ENCODE measurements around the gene FADS1. TPM values are rescaled to one million over a fixed set of nuclear protein-coding genes. Genes with fewer than 3 reads are reported as not detected.

The FADS1 gene
- 10 to 100 TPM; 38.1 to 47.0 (median 41.5) TPM for polyA plus RNA-seq (ENCODE audit: insufficient read length in 4 of 4)

DNA sequence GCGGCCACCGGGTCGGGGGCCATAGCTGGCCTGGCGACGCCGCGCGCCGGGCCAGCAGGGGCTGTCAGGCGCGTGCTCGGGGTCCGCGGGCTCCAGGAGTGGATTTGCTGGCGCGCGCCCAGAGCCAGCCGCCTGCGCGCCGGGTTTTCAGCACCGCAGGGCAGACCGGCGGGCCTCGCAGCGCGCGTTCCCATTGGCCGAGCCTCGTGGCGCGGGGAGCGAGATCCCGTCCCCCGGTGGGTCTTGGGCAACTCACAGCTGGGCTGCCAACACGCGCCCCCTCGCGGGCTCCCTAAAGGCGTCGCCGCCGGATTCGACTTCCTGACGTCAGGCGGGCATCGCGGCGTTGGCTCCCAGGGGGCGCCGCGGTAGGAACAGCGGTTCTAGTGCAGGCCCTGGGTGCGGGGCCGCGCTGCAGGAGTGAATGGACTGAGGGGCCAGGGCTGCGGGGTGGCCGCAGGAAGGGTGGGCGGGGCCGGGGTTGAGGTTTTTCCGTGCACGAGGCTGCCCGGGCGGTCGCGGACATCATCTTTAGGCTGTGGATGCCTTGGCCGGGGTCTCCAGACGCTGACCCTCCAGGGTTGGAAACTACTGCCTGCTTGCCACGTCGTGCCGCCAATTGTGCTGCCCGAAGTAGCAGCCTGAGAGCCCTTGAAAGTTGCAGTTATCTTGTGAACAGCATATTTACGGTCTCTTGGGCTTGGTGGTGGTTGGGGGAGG is at the start of gene FADS1:
FADS1 (minus strand) TSS at position 268 of the 720 bp plus-strand sequence; CDS start at position 194, 74 bp downstream.
- peak in 3 of 4 donors; percentile 81 to 84 (median 83) for DNase-seq (ENCODE audit: low read depth in 4 of 4, low spot score in 3 of 4)

DNA sequence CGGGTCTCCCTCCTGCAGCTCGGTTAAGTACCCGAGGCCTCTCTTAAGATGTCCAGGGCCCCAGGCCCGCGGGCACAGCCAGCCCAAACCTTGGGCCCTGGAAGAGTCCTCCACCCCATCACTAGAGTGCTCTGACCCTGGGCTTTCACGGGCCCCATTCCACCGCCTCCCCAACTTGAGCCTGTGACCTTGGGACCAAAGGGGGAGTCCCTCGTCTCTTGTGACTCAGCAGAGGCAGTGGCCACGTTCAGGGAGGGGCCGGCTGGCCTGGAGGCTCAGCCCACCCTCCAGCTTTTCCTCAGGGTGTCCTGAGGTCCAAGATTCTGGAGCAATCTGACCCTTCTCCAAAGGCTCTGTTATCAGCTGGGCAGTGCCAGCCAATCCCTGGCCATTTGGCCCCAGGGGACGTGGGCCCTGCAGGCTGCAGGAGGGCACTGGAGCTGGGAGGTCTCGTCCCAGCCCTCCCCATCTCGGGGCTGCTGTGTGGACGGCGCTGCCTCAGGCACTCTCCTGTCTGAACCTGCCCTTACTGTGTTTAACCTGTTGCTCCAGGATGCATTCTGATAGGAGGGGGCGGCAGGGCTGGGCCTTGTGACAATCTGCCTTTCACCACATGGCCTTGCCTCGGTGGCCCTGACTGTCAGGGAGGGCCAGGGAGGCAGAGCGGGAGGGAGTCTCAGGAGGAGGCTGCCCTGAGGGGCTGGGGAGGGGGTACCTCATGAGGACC is 49.6 kb upstream of the FADS1 start:
- no peak for DNase-seq (ENCODE audit: low read depth in 4 of 4, low spot score in 3 of 4)

DNA sequence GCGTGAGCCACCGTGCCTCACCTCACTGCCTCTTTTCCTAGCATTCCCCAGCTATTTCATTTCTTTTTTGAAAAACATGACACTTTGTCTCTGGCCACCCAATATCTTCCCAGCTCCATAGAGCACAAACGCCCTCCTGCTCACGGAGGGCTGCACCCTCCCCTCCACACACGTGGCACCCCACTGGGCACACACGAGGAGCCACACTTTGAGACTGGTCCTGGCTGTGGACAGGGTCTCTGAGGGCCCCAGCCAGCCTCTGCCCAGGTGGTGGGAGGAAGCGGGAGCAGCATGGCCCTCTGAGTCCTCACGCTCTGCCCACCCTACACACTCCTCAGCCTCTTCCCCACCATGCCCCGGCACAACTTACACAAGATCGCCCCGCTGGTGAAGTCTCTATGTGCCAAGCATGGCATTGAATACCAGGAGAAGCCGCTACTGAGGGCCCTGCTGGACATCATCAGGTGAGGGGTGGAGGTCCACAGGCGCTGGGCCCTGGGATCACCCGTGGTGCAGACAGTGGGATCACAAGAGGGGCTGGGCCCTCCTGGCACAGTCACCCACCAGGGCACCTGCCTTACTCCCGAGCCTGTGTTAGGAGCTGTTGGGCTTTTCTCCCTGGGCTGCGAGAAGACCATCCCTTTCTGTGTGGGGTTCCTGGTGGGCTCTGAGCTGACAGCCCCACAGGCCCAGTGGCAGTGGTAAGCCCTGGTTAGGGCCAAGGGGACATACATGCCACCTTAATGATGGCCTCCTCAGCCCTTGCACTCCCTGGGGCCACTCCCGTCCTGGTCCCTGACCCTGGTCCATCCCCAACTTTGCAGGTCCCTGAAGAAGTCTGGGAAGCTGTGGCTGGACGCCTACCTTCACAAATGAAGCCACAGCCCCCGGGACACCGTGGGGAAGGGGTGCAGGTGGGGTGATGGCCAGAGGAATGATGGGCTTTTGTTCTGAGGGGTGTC is 48.3 kb upstream of the FADS1 start:
- DNase-seq (ENCODE audit: low read depth in 4 of 4, low spot score in 3 of 4): no peak

DNA sequence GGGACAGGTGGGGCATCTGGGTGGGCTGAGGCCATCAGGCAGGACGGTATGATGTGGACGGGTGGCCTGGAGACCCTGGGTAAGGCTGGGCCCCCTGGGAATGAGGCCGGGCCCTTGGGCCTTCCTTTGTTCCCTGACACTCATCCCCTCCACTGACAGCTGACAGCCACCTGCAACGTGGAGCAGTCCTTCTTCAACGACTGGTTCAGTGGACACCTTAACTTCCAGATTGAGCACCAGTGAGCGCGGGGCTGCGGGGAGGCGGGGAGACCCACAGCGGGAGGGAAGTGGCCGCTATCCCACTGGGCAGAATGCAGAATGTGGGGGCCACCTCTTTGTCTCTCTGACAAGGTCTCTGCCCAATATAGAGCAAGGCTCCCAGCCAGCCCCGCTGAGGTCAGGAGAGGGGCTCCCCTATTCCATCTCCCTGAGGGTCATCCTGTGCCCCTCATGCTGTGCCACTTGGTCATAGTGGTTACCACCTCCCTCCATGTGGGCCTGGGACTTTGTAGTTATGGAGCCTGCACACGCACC is 46.8 kb upstream of the FADS1 start:
- DNase-seq (ENCODE audit: low read depth in 4 of 4, low spot score in 3 of 4): no peak

DNA sequence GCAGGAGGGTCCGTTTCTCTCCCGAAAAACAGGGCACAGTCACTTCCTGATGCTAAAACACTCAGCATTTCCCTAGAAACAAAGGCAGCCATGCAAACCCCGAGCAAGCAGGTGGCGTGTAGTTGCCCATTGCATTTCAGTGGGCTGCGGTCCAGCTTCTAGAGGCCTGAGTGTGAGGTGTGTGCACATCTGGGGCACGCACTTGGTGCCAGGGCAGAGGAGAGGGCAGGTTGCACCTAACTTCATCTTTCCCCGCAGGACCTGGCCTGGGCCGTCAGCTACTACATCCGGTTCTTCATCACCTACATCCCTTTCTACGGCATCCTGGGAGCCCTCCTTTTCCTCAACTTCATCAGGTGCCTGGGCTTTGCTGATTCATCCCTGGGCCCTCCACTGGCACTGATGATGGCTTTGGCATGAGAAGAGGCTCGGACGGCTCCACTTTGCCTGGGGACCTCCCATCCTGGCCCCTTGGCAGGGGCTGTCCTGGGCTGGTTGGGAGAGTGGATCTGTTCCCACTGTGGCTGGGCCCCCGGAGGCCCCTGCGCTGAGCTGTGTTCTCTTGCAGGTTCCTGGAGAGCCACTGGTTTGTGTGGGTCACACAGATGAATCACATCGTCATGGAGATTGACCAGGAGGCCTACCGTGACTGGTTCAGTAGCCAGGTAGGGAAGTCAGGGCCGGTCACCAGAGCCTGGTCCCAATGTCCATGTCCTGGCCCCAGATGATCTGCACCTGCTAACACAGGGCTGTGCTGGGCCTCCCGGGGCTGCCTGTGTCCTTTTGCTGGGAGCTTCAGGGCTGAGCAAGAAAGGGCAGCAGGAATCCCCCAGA is 46.1 kb upstream of the FADS1 start:
- DNase-seq (ENCODE audit: low read depth in 4 of 4, low spot score in 3 of 4): no peak

DNA sequence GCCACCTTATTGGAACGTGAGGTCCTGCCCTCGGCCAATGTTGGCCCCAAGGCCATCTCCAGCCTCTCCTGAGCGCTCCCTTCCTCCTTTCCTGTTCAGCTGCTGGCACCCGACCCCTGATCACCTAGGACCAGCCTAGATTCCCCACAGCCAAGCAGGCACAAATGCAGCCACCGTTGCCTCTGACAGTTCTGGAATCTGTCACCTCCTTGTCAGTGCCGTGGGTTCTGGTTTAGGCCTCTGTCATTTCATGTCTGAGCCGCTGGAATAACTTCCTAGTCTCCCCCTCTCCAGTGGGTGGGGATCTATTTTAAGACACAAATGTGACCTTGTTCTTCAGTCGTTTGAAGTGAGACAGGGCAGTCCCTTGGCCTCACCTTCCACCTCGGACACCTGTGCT is 44.8 kb upstream of the FADS1 start:
- DNase-seq (ENCODE audit: low read depth in 4 of 4, low spot score in 3 of 4): no peak

DNA sequence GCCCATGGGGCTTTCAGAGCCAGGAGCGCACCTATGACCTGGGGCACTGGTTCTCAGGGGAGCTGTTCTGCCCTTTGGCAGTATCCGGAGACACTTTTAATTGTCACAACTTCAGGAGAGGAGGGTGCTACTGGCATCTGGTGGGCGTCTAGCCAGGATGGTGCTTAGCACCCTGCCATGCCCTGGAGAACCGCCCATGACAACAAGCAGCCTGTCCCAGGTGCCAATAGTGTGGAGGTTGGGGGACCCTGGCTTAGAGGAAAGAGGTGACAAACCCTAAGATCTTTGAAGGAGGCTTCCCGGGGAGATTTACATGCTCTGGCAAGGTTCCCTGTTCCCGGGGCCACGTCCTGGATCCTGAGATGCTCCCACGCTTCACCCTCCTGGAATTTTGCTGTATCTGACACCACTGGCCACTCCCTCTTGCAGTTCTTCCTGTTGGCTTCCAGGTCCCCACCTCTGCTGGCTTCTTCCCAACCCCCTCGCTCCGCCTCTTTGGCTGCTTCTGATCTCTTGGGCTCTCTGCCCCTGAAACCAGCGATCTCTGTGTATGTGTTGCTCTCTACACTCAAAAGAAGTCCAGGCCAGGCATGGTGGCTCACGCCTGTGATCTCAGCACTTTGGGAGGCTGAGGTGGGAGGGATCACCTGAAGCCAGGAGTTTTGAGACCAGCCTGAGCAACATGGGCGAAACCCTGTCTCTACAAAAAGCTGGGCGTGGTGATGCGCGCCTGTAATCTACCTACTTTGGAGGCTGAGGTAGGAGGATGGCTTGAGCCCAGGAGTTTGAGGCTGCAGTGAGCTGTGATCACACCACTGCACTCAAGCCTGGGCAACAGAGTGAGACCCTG is 43.5 kb upstream of the FADS1 start:
- no peak for DNase-seq (ENCODE audit: low read depth in 4 of 4, low spot score in 3 of 4)

DNA sequence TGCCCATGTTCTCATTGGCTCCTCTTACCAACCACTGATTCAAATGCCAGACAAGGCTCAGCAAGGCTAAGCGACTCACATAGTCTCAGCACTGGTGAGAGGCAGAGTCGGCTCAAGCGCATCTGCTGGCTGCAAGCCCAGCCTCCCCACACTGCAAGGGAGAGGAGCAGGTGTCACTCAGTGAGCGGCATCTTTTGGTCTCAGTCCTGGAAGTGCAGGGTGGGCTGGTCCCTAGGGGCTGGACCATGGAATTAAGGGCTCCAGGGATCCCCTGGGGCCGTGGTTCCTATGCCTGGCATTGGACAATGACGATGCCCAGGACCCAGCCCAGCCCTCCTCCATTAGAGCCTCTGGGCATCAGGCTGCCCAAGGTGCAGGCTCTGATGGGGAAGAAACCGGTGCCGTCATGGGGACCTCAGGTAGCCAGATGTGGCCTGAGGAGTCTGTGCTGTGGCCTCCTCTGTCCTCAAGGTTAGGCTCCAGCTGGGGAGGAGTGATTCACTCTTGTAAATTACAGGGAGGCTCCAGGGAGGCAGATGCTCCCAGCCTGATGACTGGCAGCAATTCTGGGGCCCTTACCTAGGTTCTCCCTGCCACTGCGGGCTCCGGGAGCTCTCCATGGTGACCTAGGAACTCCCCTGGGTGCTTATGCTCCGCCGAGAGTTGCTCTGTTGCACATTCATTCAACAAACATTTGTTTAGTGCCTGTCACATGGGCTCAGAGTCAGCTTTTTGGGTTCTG is 39.3 kb upstream of the FADS1 start:
- no peak for DNase-seq (ENCODE audit: low read depth in 4 of 4, low spot score in 3 of 4)

DNA sequence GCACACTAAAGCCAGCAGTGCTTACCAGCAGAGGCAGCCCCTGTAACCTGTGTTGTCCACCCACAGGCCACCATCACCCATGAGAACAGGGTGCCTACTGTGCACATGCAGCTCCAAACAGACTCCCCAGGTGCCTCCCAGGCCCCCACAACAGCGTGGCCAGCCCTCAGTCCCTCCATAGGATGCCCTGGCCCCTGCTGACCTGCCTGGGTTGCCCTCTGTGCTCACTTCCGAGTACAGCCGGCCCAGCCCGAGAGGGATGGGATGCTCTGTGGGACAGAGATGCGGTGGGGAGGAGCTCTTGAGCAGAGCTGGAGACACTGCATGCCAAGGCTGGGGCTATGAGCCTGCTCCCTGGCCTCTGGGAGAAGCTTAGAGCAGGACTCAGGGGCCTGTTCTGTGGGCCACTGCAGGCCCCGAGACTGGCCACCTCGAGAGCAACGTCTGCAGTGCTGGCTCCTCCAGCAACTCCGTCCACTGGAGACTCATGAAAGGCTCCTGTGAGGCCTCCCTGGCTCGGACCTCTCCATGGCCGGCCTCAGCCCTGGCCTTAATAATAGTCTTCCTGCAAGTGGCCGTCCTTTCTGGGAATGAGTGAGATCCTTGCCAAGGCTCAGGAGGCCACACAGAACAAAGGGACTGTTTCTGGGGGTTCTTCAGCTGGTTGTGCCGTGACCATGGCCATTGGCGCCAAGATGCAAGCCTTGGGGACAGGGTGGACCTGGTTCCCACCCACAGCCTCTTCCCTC is 38.3 kb upstream of the FADS1 start:
- DNase-seq (ENCODE audit: low read depth in 4 of 4, low spot score in 3 of 4): no peak

DNA sequence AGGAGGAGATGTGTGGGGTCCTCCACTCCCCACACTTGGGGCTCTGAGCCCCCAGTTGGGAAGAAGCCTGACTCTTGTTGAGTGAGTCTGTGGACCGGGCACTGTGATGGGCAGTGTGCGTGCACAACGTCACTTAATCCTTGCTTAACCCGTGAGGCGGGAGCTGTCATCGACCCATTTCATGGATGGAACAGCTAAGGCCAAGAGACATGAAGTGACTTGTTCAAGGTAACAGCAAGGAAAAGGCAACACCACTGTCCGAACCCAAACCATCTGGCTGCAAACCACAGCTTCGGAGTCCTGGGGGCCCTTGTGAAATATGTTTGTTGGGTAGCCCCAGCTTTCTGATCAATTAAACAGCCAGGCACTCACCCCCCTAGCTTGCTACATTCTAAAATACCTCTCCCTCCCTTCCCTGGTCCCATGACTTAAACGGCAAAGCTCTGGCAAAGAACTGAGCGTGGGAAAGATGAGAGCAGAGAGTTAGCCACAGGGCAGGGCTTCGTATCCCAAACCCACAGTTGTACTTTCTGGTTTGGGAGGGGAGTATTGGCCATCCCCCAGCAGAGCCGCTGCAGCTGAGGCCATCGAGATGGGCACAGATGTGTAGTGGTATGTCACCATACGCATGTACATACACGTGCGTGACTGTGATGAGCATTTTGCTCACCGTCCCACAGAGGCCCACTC is 37.5 kb upstream of the FADS1 start:
- no peak for DNase-seq (ENCODE audit: low read depth in 4 of 4, low spot score in 3 of 4)

DNA sequence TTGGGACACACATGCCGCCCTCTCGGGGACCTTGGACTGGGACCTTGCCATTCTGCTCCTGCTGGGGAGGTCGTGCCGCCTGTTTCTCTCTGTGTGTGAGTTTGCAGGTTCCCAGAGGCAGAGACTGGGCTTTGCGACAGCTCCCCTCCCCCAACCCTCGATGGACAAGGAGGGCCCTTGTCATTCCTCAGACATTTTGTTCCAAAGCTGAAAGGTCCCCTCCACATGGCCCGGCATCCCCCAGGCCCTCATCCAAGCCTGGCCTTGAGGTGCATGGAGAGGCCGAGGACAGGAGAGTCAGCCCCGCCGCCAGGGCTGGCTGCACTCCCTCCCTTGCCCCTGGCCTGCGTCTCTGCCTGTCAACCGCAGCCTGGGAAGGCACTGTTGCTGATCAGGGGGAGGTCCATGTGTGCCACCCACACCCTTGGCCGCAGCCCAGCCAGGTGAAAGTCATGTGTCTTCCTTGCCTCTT is 36.9 kb upstream of the FADS1 start:
- no peak for DNase-seq (ENCODE audit: low read depth in 4 of 4, low spot score in 3 of 4)

DNA sequence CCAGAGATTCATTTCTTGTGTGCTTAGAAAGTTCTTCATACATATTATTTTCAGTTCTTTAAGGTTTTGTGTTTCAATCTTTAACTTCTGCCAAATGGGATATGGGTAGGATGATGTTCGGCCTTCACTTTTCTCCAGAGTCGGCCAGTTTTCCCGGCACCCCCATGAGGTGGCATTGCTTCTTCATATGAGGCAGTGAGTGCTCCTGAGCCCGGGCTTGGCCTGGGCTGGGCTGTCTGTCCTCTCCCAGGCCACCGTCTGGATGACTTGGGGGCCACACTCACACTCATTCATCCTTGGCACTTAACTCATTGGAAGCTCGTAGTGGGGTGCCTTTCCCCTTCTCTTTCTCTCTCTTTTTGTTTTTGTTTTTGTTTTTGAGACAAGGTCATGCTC is 35.1 kb upstream of the FADS1 start:
- DNase-seq (ENCODE audit: low read depth in 4 of 4, low spot score in 3 of 4): no peak

DNA sequence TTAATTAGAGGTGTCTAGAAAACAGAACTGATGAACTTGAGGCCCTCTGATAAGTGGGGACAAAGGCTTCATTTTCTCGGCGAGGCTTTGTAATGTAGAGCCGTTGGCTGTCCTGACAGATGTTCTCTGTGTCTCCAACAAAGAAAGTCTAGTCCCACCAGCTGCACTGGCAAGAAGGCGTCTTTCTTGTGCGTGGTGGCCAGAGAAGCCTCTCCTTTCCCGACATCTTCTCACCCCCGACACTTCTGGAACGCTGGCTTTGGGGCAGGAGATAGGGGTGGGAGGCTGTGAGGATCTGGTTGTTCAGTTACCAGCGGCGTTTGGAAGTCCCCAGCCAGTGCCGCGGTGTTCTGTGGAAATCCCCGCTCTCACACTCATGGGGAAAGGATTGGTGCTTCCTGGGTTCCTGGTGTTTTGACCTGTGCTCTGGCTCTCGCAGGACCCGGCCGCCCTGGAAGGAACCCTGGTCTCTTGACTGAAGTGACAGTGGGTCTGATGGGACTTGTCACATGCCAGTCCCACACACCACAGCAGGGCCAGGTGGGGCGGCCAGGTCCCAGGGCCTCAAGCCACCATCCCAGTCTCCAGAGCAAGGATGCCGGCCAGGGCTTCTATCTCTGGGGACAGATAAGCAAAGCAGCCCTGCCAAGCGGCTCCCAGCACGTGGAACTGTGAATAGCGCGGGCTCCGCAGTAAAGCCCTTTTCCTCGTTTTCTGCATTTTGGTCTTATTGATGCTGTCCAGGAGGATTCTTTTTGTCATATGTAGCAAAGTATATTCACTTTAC is 34.5 kb upstream of the FADS1 start:
- no peak for DNase-seq (ENCODE audit: low read depth in 4 of 4, low spot score in 3 of 4)

DNA sequence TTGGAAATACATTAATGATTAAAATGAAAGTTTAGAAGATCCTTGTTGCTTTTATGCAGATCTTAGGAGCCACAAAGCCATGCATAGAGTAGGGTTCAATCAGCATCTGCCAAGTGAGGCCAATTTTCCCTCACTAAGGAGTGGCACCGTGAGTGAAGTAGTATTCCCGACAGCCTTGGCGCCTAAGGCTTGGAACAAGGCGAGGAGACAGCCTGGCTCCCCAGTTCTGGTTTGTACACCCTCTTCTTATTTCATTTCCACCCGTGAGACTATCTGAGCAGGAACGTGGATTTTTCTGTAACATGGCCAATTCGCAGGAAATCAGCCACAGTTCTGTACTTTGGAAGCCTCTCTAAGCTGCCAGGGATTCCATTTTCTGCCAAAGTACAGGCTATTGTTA is 33.9 kb upstream of the FADS1 start:
- no peak for DNase-seq (ENCODE audit: low read depth in 4 of 4, low spot score in 3 of 4)

DNA sequence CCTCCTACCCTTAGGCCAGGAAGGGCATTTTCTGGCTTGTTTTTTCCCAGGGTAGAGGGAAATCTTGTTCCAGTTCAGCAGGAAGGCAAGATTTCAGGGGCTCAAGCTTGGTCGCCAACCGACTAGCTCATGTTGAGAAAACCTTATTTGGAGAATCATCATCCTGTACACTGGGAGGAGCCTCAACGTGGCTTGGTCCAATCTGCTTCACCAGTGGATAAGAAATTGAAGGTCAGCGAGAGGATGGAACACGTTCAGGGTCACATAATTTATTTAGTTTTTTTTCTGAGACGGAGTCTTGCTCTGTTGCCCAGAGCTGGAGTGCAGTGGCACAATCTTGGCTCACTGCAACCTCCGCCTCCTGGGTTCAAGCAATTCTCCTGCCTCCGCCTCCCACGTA is 31.8 kb upstream of the FADS1 start:
- no peak for DNase-seq (ENCODE audit: low read depth in 4 of 4, low spot score in 3 of 4)

Data from right renal pelvis (tissue), 4 donors.